Measurements from ENCODE around the gene RBM17. TPM values are rescaled to one million over a fixed set of nuclear protein-coding genes. Genes with fewer than 3 reads are reported as not detected.
"Not testable (repeated sequence)": the region's sequence is repeated elsewhere in the genome, so short reads cannot be mapped to it uniquely, and the experiment has no call there.

The RBM17 gene
- total and polyA plus RNA-seq, 10 of the 15 experiments (the other 5 are each of a cell fraction or from before 2014, with no cell fraction given): 28.4 to 181 (median 83.9) TPM

- H3K9me3 ChIP-seq (replicated peaks; ENCODE audit: control insufficient read depth, insufficient read depth, low read length); FAIRE-seq; RAD21 ChIA-PET (ENCODE audit: unreplicated experiment); H3K27me3 ChIP-seq (replicated peaks in 1 of 2; ENCODE audit: control insufficient read depth in 2 of 2, insufficient read depth in 2 of 2, low read length in 1 of 2); H3K4me3 ChIP-seq; POLR2A ChIA-PET; in situ Hi-C loops (cut with MboI); intact Hi-C loops (cut with micrococcal nuclease; ENCODE audit: unreplicated experiment); H2AFZ ChIP-seq (ENCODE audit: control insufficient read depth, low read depth, low read length); H3K4me2 ChIP-seq (ENCODE audit: control insufficient read depth, insufficient read depth); H3K9ac ChIP-seq (ENCODE audit: control insufficient read depth, insufficient read depth, low read length); H3K79me2 ChIP-seq (ENCODE audit: control insufficient read depth, insufficient read depth, low read length); SMC1A ChIA-PET (ENCODE audit: uncharacterized antibody, unreplicated experiment); ATAC-seq; DNase-seq (ENCODE audit: low read depth, low spot score); CTCF ChIA-PET; H4K20me1 ChIP-seq (ENCODE audit: control insufficient read depth, insufficient read depth); H3K27ac ChIP-seq (ENCODE audit: control insufficient read depth, insufficient read depth); H3K36me3 ChIP-seq (ENCODE audit: control insufficient read depth in 2 of 2, insufficient read depth in 2 of 2, low read length in 1 of 2); BruUV-seq (replicated peaks): not testable (repeated sequence)
- WGBS (ENCODE audit: insufficient coverage, insufficient replicate concordance, low lambda C conversion rate, missing lambda C conversion rate): 61% methylated on average over 2 of the region's 3 CpGs
- H3K4me1 ChIP-seq (ENCODE audit: control insufficient read depth, insufficient read depth, low read length): peaks cover 23% of the 10 kb centered on the region
These were observed 24.1 kb upstream of the RBM17 start for GRCh38 chr10:6064726-6065125.

- no peak overlapping the region for H3K27ac ChIP-seq (ENCODE audit: control insufficient read depth, insufficient read depth)
- WGBS (ENCODE audit: insufficient coverage, insufficient replicate concordance, low lambda C conversion rate, missing lambda C conversion rate): 41% methylated on average over 3 of the region's 3 CpGs
- BruUV-seq (replicated peaks): no TSS peak
- H3K36me3 ChIP-seq (ENCODE audit: control insufficient read depth in 2 of 2, insufficient read depth in 2 of 2, low read length in 1 of 2): no peaks in the 10 kb centered on the region
- ChIA-PET SMC1A (ENCODE audit: uncharacterized antibody, unreplicated experiment) (interaction anchor here (1.1 to 1.3 kb wide), 2 partner anchors 15 to 21 kb away, joined by 3 to 5 read pairs; no protein-coding TSS in a partner anchor), POLR2A (interaction anchor here (0.9 kb wide), 1 partner anchor 12 kb away, joined by 5 read pairs; no protein-coding TSS in a partner anchor), CTCF (no interaction called here), RAD21 (ENCODE audit: unreplicated experiment) (interaction anchor here (2.0 kb wide), 1 partner anchor 21 kb away, joined by 5 read pairs; no protein-coding TSS in a partner anchor)
- ATAC-seq (no peak), DNase-seq (ENCODE audit: low read depth, low spot score) (no peak), FAIRE-seq (no peak)
- no peak overlapping the region for H2AFZ ChIP-seq (ENCODE audit: control insufficient read depth, low read depth, low read length)
- no peaks in the 10 kb centered on the region for H3K27me3 ChIP-seq (replicated peaks in 1 of 2; ENCODE audit: control insufficient read depth in 2 of 2, insufficient read depth in 2 of 2, low read length in 1 of 2)
- H3K9ac ChIP-seq (ENCODE audit: control insufficient read depth, insufficient read depth, low read length): no peak overlapping the region
- no peak overlapping the region for H3K4me2 ChIP-seq (ENCODE audit: control insufficient read depth, insufficient read depth)
- no peaks in the 10 kb centered on the region; the same call in 1 of the 2 replicates for H3K79me2 ChIP-seq (ENCODE audit: control insufficient read depth, insufficient read depth, low read length)
- no peaks in the 10 kb centered on the region for H4K20me1 ChIP-seq (ENCODE audit: control insufficient read depth, insufficient read depth)
- in situ Hi-C loops (cut with MboI): no loop called here
- intact Hi-C loops (cut with micrococcal nuclease; ENCODE audit: unreplicated experiment): no loop called here
- no peaks in the 10 kb centered on the region for H3K9me3 ChIP-seq (replicated peaks; ENCODE audit: control insufficient read depth, insufficient read depth, low read length)
- H3K4me1 ChIP-seq (ENCODE audit: control insufficient read depth, insufficient read depth, low read length): peaks cover 23% of the 10 kb centered on the region
- no peak for TF ChIP-seq JUND (IDR thresholded peaks at IDR 0.05; ENCODE audit: low read depth, low read length)
- no peak overlapping the region for H3K4me3 ChIP-seq
These were observed 23.4 kb upstream of the RBM17 start for GRCh38 chr10:6065406-6065805.
